PFSK-1 (cell line): ENCODE results near the gene PTGFRN.

ENCODE experiments used
- FOXP2 ChIP-seq: optimal IDR thresholded peaks from 2 replicates; pipeline ENCODE3; 2011; ENCODE audit warnings: borderline replicate concordance, control low read depth, inconsistent platforms; ENCODE audit not compliant: insufficient read depth; ENCODE audit errors: extremely low read length, extremely low read depth
- POLR2AphosphoS5 ChIP-seq: IDR thresholded peaks from 2 replicates; pipeline ENCODE4 v1.6.1; 2012; ENCODE audit warnings: low read depth, mild to moderate bottlenecking, control low read depth, low read length, moderate library complexity
- TAF1 ChIP-seq: IDR thresholded peaks from 2 replicates; pipeline ENCODE4 v1.6.1; 2012; ENCODE audit warnings: low read length, control low read depth, borderline replicate concordance; ENCODE audit not compliant: insufficient read depth

- no peak for TF ChIP-seq FOXP2
- no peak for TF ChIP-seq POLR2AphosphoS5
- TF ChIP-seq TAF1: no peak
Measured at GRCh38 chr1:116877141-116877818, 32.4 kb upstream of the PTGFRN start.
